H1 (cell line): Measurements from ENCODE around the gene CAGE1. TPM values are rescaled to one million over a fixed set of nuclear protein-coding genes. Genes with fewer than 3 reads are reported as not detected.

Source experiments
- CTCF ChIA-PET: fragments of 300-600 bp; sonication (Branson Sonifier 250); formaldehyde crosslinking; loops from one replicate; lab custom pipeline; 2021; ENCODE audit not compliant: partially characterized antibody; lab: Charles Lee
- POLR2A ChIA-PET: fragments of 300-600 bp; sonication (Branson Sonifier 250); formaldehyde crosslinking; loops from one replicate; lab custom pipeline; 2021; ENCODE audit warnings: inconsistent platforms; ENCODE audit not compliant: partially characterized antibody; lab: Charles Lee
- DNase-seq, 2 experiments: peaks; one replicate each; pipeline versions ENCODE4 v3.0.0 to v3.0.0-alpha.2; 2010 to 2022; ENCODE audit warnings: low spot score in 2 of 2, low read depth in 1 of 2, mixed read lengths in 1 of 2
- FAIRE-seq: peaks from 2 replicates; lab custom pipeline; 2011; peaks lifted over from hg19 to GRCh38; lab: Jason Lieb, UNC
- H2AFZ ChIP-seq: 2 replicates; pipeline ENCODE4 v1.8.1; 2012; ENCODE audit warnings: low read length, inconsistent platforms
- H2AK5ac ChIP-seq: 2 replicates; pipeline ENCODE4 v1.6.1; 2013; ENCODE audit warnings: low read depth, low read length
- H2BK120ac ChIP-seq: replicated peaks from 2 replicates; pipeline ENCODE3; 2013; ENCODE audit warnings: low read depth, low read length, inconsistent platforms
- H2BK12ac ChIP-seq: 2 replicates; pipeline ENCODE4 v1.6.1; 2013; ENCODE audit warnings: low read depth, low read length
- H2BK15ac ChIP-seq: 2 replicates; pipeline ENCODE4 v1.6.1; 2013; ENCODE audit warnings: low read length
- H2BK20ac ChIP-seq: 2 replicates; pipeline ENCODE4 v1.6.1; 2013; ENCODE audit warnings: low read length
- H2BK5ac ChIP-seq: 2 replicates; pipeline ENCODE4 v1.6.1; 2013; ENCODE audit warnings: low read depth, low read length
- H3K14ac ChIP-seq: 2 replicates; pipeline ENCODE4 v1.6.1; 2013; ENCODE audit warnings: inconsistent platforms; ENCODE audit not compliant: insufficient read length
- H3K18ac ChIP-seq: 2 replicates; pipeline ENCODE4 v1.6.1; 2013; ENCODE audit warnings: low read length; ENCODE audit errors: extremely low read depth
- H3K23ac ChIP-seq: 2 replicates; pipeline ENCODE4 v1.6.1; 2013; ENCODE audit warnings: inconsistent platforms; ENCODE audit not compliant: insufficient read length
- H3K23me2 ChIP-seq: 2 replicates; pipeline ENCODE4 v1.6.1; 2013; ENCODE audit warnings: low read depth, low read length
- H3K27ac ChIP-seq: 2 replicates; pipeline ENCODE4 v1.6.1; 2011; ENCODE audit warnings: low read depth, low read length, inconsistent platforms
- H3K27me3 ChIP-seq, 4 experiments: replicated peaks in 1 of 4; 1 replicate in 1 of 4; 2 replicates in 3 of 4; pipeline versions ENCODE4 v1.6.1 to v1.8.1; 2011 to 2013; ENCODE audit warnings: low read length in 3 of 4, mild to moderate bottlenecking in 3 of 4, inconsistent platforms in 2 of 4, mixed read lengths in 2 of 4, moderate library complexity in 1 of 4; ENCODE audit not compliant: control insufficient read depth in 3 of 4, insufficient read depth in 3 of 4; ENCODE audit errors: extremely low read depth in 1 of 4
- H3K36me3 ChIP-seq, 4 experiments: 2 replicates each; pipeline versions ENCODE4 v1.6.1 to v1.8.1; 2011 to 2013; ENCODE audit warnings: mild to moderate bottlenecking in 4 of 4, low read length in 3 of 4, moderate library complexity in 2 of 4, control low read depth in 1 of 4, inconsistent platforms in 1 of 4; ENCODE audit not compliant: insufficient read depth in 4 of 4, control insufficient read depth in 2 of 4
- H3K4ac ChIP-seq: replicated peaks from 2 replicates; pipeline ENCODE3; 2013; ENCODE audit warnings: low read length, low read depth, mixed read lengths, inconsistent platforms; ENCODE audit not compliant: insufficient read length
- H3K4me1 ChIP-seq, 4 experiments: replicated peaks in 1 of 4; 1 replicate in 1 of 4; 2 replicates in 3 of 4; pipeline versions ENCODE4 v1.6.1 to v1.8.1; 2011 to 2013; ENCODE audit warnings: low read length in 3 of 4, inconsistent platforms in 2 of 4, mixed read lengths in 1 of 4; ENCODE audit not compliant: insufficient read depth in 4 of 4, control insufficient read depth in 3 of 4
- H3K4me2 ChIP-seq, 2 experiments: 2 replicates each; pipeline versions ENCODE4 v1.6.1 to v1.8.1; 2011 to 2013; ENCODE audit warnings: low read depth in 2 of 2, low read length in 2 of 2, control low read depth in 1 of 2, inconsistent platforms in 1 of 2, mild to moderate bottlenecking in 1 of 2; ENCODE audit not compliant: insufficient read depth in 1 of 2
- H3K4me3 ChIP-seq, 4 experiments: fragments of 200-600, 300-600 bp in 1 of 4; sonication (generic), shearing (Covaris generic), sonication (Bioruptor Twin) in 1 of 4; 2 replicates each; pipeline versions ENCODE4 v1.5.1 to v1.8.1; 2011 to 2016; ENCODE audit warnings: low read length in 4 of 4, low read depth in 3 of 4, control low read depth in 2 of 4, inconsistent platforms in 2 of 4, mild to moderate bottlenecking in 2 of 4, mixed read lengths in 1 of 4, moderate library complexity in 1 of 4; ENCODE audit not compliant: insufficient read depth in 2 of 4; ENCODE audit errors: extremely low read depth in 1 of 4
- H3K56ac ChIP-seq: replicated peaks from 2 replicates; pipeline ENCODE3; 2013; ENCODE audit warnings: low read depth, mild to moderate bottlenecking, mixed read lengths, low read length, inconsistent platforms; ENCODE audit not compliant: insufficient read length
- H3K79me1 ChIP-seq: 2 replicates; pipeline ENCODE4 v1.6.1; 2013; ENCODE audit warnings: low read depth, low read length, control low read depth
- H3K79me2 ChIP-seq, 2 experiments: 2 replicates each; pipeline versions ENCODE4 v1.6.1 to v1.8.1; 2012 to 2013; ENCODE audit warnings: low read length in 2 of 2, mild to moderate bottlenecking in 2 of 2, inconsistent platforms in 1 of 2; ENCODE audit not compliant: insufficient read depth in 2 of 2, control insufficient read depth in 1 of 2
- H3K9ac ChIP-seq, 4 experiments: replicated peaks in 1 of 4; 1 replicate in 1 of 4; 2 replicates in 3 of 4; pipeline versions ENCODE4 v1.6.1 to v1.8.1; 2011 to 2013; ENCODE audit warnings: low read depth in 3 of 4, low read length in 3 of 4, control low read depth in 2 of 4, mild to moderate bottlenecking in 2 of 4, moderate library complexity in 2 of 4, inconsistent platforms in 1 of 4; ENCODE audit errors: extremely low read depth in 1 of 4
- H3K9me3 ChIP-seq, 2 experiments: 2 replicates each; pipeline versions ENCODE4 v1.6.1 to v1.8.1; 2012 to 2013; ENCODE audit warnings: mild to moderate bottlenecking in 2 of 2, moderate library complexity in 2 of 2, control low read depth in 1 of 2, inconsistent platforms in 1 of 2, low read depth in 1 of 2, low read length in 1 of 2, mixed read lengths in 1 of 2; ENCODE audit not compliant: insufficient read depth in 2 of 2
- H4K20me1 ChIP-seq, 2 experiments: replicated peaks in 1 of 2; 2 replicates each; pipeline versions ENCODE3 to v1.8.1; 2011 to 2013; ENCODE audit warnings: inconsistent platforms in 2 of 2, low read length in 2 of 2, mild to moderate bottlenecking in 1 of 2; ENCODE audit not compliant: insufficient read depth in 2 of 2, control insufficient read depth in 1 of 2
- H4K5ac ChIP-seq: 2 replicates; pipeline ENCODE4 v1.6.1; 2013; ENCODE audit warnings: low read length, low read depth, mixed read lengths, inconsistent platforms; ENCODE audit not compliant: insufficient read length
- H4K8ac ChIP-seq: 2 replicates; pipeline ENCODE4 v1.8.0; 2013; ENCODE audit warnings: mild to moderate bottlenecking, moderate library complexity, low read length, inconsistent platforms; ENCODE audit not compliant: insufficient read depth; ENCODE audit errors: extremely low read depth
- H4K91ac ChIP-seq: replicated peaks from 2 replicates; pipeline ENCODE3; 2013; ENCODE audit warnings: low read length, mixed read lengths, inconsistent platforms; ENCODE audit not compliant: insufficient read length
- MAFK ChIP-seq: IDR thresholded peaks from 2 replicates; pipeline ENCODE4 v1.6.1; 2012; ENCODE audit warnings: low read depth, mild to moderate bottlenecking, improper control_type of control experiment, low read length
- SAP30 ChIP-seq: fragments of 300-600 bp; sonication (generic); IDR thresholded peaks from 2 replicates; pipeline ENCODE4 v1.7.1; 2012; ENCODE audit warnings: low read length, moderate library complexity, mild to moderate bottlenecking, inconsistent platforms; ENCODE audit not compliant: insufficient read depth, insufficient replicate concordance
- WGBS, 2 experiments: shearing (Covaris generic) in 1 of 2; methylation state at CpG; one replicate each; pipeline versions ENCODE4 v1.1.6 to v1.1.7; 2013 to 2015; ENCODE audit warnings: low lambda C conversion rate in 2 of 2, mixed read lengths in 2 of 2, inconsistent platforms in 1 of 2, low coverage in 1 of 2, missing lambda C conversion rate in 1 of 2; ENCODE audit not compliant: insufficient replicate concordance in 2 of 2, insufficient coverage in 1 of 2, insufficient read length in 1 of 2; ENCODE audit errors: extremely low coverage in 1 of 2, missing lambda C conversion rate in 1 of 2; 5-methylcytosine and 5-hydroxymethylcytosine counted together
- polyA plus RNA-seq, 7 experiments: library from polyadenylated mRNA; depleted of rRNA in 3 of 7; stranded (reverse) in 5 of 7; unstranded in 2 of 7; fragments of >200 nt in 5 of 7; fragments of 200-250 nt in 2 of 7; gene quantifications; 1 replicate in 5 of 7; 2 replicates in 1 of 7; 4 replicates in 1 of 7; pipeline versions ENCODE4 v1.2.1 to v1.2.3, GENCODE V29; 2011 to 2013; ENCODE audit warnings: missing spikeins in 2 of 7, mixed read lengths in 2 of 7
- total RNA-seq: library from RNA; stranded (reverse); fragmentation: NEBNext Ultra II Directional; extraction: Animal tissue kit (Norgen Biotek cat#: 25700); gene quantifications from 2 replicates; pipeline ENCODE4 v1.2.1, GENCODE V29; 2021

The CAGE1 gene
- total and polyA plus RNA-seq, 2 of the 8 experiments (the other 6 are each of a cell fraction or from before 2014, with no cell fraction given): 0.09 TPM; not detected in 1

GRCh38 chr6:7311176-7311575 is 78.4 kb downstream of the CAGE1 start:
- Histone ChIP-seq H3K36me3 (peaks cover 5 to 32% (median 26%) of the 10 kb centered on the region in 4 experiments), H4K5ac (no peak overlapping the region), H3K14ac (no peak overlapping the region), H3K79me2 (peaks cover 0 to 48% of the 10 kb centered on the region in 2 experiments; a peak in 3 of 4 replicates), H3K9ac (no peak overlapping the region), H2BK20ac (no peak overlapping the region), H3K79me1 (peaks cover 2% of the 10 kb centered on the region; the same call in 1 of the 2 replicates), H4K20me1 (peaks cover 0 to 6% of the 10 kb centered on the region in 2 experiments), H2AK5ac (no peak overlapping the region), H3K56ac (no peak overlapping the region), H4K8ac (no peak overlapping the region), H2BK15ac (no peak overlapping the region), H3K4ac (no peak overlapping the region), H3K18ac (no peak overlapping the region), H3K27me3 (no peaks in the 10 kb centered on the region), H3K23me2 (peaks cover 4% of the 10 kb centered on the region; the same call in 1 of the 2 replicates), H3K4me2 (peak overlapping the region in 1 of 2 experiments; percentile 10; a peak in 2 of 4 replicates), H2AFZ (no peak overlapping the region), H3K4me1 (no peaks in the 10 kb centered on the region; a peak in 1 of 7 replicates), H2BK120ac (no peak overlapping the region), H3K27ac (no peak overlapping the region), H3K9me3 (no peaks in the 10 kb centered on the region), H2BK5ac (no peak overlapping the region), H3K23ac (no peak overlapping the region), H3K4me3 (peak overlapping the region in 1 of 4 experiments; percentile 84; a peak in 2 of 8 replicates), H4K91ac (no peak overlapping the region), H2BK12ac (no peak overlapping the region)
- FAIRE-seq: no peak
- WGBS, 2 experiments: 93% methylated on average over 1 of the region's 1 CpG; no CpG with 5 or more reads in 1 of the 2 experiments
- ChIA-PET CTCF (interaction anchor here (0.7 to 1.5 kb wide), 2 partner anchors 19 to 36 kb away, joined by 3 to 4 read pairs; no protein-coding TSS in a partner anchor), POLR2A (no interaction called here)
- DNase-seq: no peak
- TF ChIP-seq MAFK (peak; percentile 61; the same call in 1 of the 2 replicates), SAP30 (no peak)
